H9 (cell line): ENCODE measurements around the gene DEPP1. TPM values are rescaled to one million over a fixed set of nuclear protein-coding genes. Genes with fewer than 3 reads are reported as not detected.

Experiments used
- DNase-seq: peaks from one replicate; pipeline ENCODE4 v3.0.0-alpha.2; 2017
- H2AFZ ChIP-seq: one replicate; pipeline ENCODE4 v1.6.1; 2013; ENCODE audit warnings: mild to moderate bottlenecking, low read length, control low read depth, moderate library complexity
- H2AK5ac ChIP-seq: 2 replicates; pipeline ENCODE4 v1.6.1; 2013; ENCODE audit warnings: low read length, control low read depth, mixed read lengths; ENCODE audit not compliant: insufficient read length
- H2BK120ac ChIP-seq: one replicate; pipeline ENCODE4 v1.6.1; 2013; ENCODE audit warnings: low read depth, mild to moderate bottlenecking, low read length, control low read depth, inconsistent platforms; ENCODE audit not compliant: poor library complexity, severe bottlenecking
- H2BK12ac ChIP-seq: 2 replicates; pipeline ENCODE4 v1.6.1; 2013; ENCODE audit warnings: low read length, control low read depth, mixed read lengths, low read depth; ENCODE audit not compliant: insufficient read length
- H2BK15ac ChIP-seq: 2 replicates; pipeline ENCODE4 v1.6.1; 2013; ENCODE audit warnings: low read depth, low read length, control low read depth
- H2BK20ac ChIP-seq: one replicate; pipeline ENCODE4 v1.6.1; 2013; ENCODE audit warnings: low read depth, mild to moderate bottlenecking, low read length, control low read depth, inconsistent platforms; ENCODE audit not compliant: poor library complexity, severe bottlenecking
- H2BK5ac ChIP-seq: 2 replicates; pipeline ENCODE4 v1.6.1; 2013; ENCODE audit warnings: low read length, control low read depth, mixed read lengths; ENCODE audit not compliant: insufficient read length
- H3K14ac ChIP-seq: 2 replicates; pipeline ENCODE4 v1.6.1; 2013; ENCODE audit warnings: low read length, control low read depth; ENCODE audit not compliant: insufficient read depth
- H3K18ac ChIP-seq: 2 replicates; pipeline ENCODE4 v1.6.1; 2013; ENCODE audit warnings: low read depth, mild to moderate bottlenecking, mixed read lengths, low read length, control low read depth; ENCODE audit not compliant: insufficient read length
- H3K23ac ChIP-seq: 2 replicates; pipeline ENCODE4 v1.6.1; 2013; ENCODE audit warnings: low read length, control low read depth, mixed read lengths, low read depth; ENCODE audit not compliant: insufficient read length
- H3K23me2 ChIP-seq: 2 replicates; pipeline ENCODE4 v1.6.1; 2013; ENCODE audit warnings: low read depth, mild to moderate bottlenecking, mixed read lengths, low read length, control low read depth; ENCODE audit not compliant: insufficient read length, poor library complexity, severe bottlenecking
- H3K27ac ChIP-seq: 2 replicates; pipeline ENCODE4 v1.5.1; 2013; ENCODE audit warnings: low read length, control low read depth, mixed read lengths, low read depth; ENCODE audit not compliant: insufficient read length
- H3K27me3 ChIP-seq: 2 replicates; pipeline ENCODE4 v1.6.1; 2013; ENCODE audit warnings: low read length, control low read depth, inconsistent platforms; ENCODE audit not compliant: insufficient read depth
- H3K4ac ChIP-seq: 2 replicates; pipeline ENCODE4 v1.6.1; 2013; ENCODE audit warnings: low read depth, mild to moderate bottlenecking, control low read depth, inconsistent platforms, low read length, moderate library complexity
- H3K4me1 ChIP-seq: 2 replicates; pipeline ENCODE4 v1.6.1; 2013; ENCODE audit warnings: low read length, control low read depth, inconsistent platforms; ENCODE audit not compliant: insufficient read depth
- H3K4me2 ChIP-seq: 2 replicates; pipeline ENCODE4 v1.6.1; 2013; ENCODE audit warnings: low read length, control low read depth, mixed read lengths; ENCODE audit not compliant: insufficient read length, insufficient read depth
- H3K56ac ChIP-seq: 2 replicates; pipeline ENCODE4 v1.6.1; 2013; ENCODE audit warnings: low read depth, mild to moderate bottlenecking, mixed read lengths, low read length, control low read depth; ENCODE audit not compliant: insufficient read length
- H3K79me1 ChIP-seq: 2 replicates; pipeline ENCODE4 v1.6.1; 2013; ENCODE audit warnings: low read depth, mild to moderate bottlenecking, moderate library complexity, low read length, control low read depth, inconsistent platforms; ENCODE audit not compliant: insufficient read depth, poor library complexity, severe bottlenecking
- H3K79me2 ChIP-seq: 2 replicates; pipeline ENCODE4 v1.6.1; 2013; ENCODE audit warnings: low read length, control low read depth, inconsistent platforms; ENCODE audit not compliant: insufficient read depth
- H3K9ac ChIP-seq: 2 replicates; pipeline ENCODE4 v1.6.1; 2013; ENCODE audit warnings: low read length, control low read depth, mixed read lengths; ENCODE audit not compliant: insufficient read length; ENCODE audit errors: extremely low read depth
- H3K9me3 ChIP-seq: one replicate; pipeline ENCODE4 v1.6.1; 2013; ENCODE audit warnings: low read depth, low read length, inconsistent platforms; ENCODE audit not compliant: control insufficient read depth
- H3T11ph ChIP-seq: one replicate; pipeline ENCODE4 v1.6.1; 2013; ENCODE audit warnings: mild to moderate bottlenecking, low read length, control low read depth, inconsistent platforms
- H4K20me1 ChIP-seq: one replicate; pipeline ENCODE4 v1.6.1; 2013; ENCODE audit not compliant: control insufficient read depth, insufficient read length, insufficient read depth
- H4K5ac ChIP-seq: 2 replicates; pipeline ENCODE4 v1.6.1; 2013; ENCODE audit warnings: low read depth, mild to moderate bottlenecking, mixed read lengths, low read length, control low read depth; ENCODE audit not compliant: insufficient read length
- H4K8ac ChIP-seq: replicated peaks from 2 replicates; pipeline ENCODE4 v1.6.1; 2013; ENCODE audit warnings: low read length, control low read depth, mixed read lengths, low read depth; ENCODE audit not compliant: insufficient read length
- H4K91ac ChIP-seq: 2 replicates; pipeline ENCODE4 v1.6.1; 2013; ENCODE audit warnings: low read depth, mild to moderate bottlenecking, moderate library complexity, mixed read lengths, low read length, control low read depth; ENCODE audit not compliant: insufficient read length
- H3K27ac Mint-ChIP-seq, 3 experiments: 2 replicates in 2 of 3; 3 replicates in 1 of 3; pipeline ENCODE4 v1.8.0; 2020 to 2021; ENCODE audit warnings: mixed read lengths in 3 of 3, mild to moderate bottlenecking in 1 of 3, moderate library complexity in 1 of 3
- H3K27me3 Mint-ChIP-seq: 2 replicates; pipeline ENCODE4 v1.8.0; 2021; ENCODE audit warnings: low read depth, mild to moderate bottlenecking, moderate library complexity, mixed read lengths
- H3K36me3 Mint-ChIP-seq, 3 experiments: 2 replicates in 2 of 3; 3 replicates in 1 of 3; pipeline ENCODE4 v1.8.0; 2020 to 2021; ENCODE audit warnings: low read depth in 3 of 3, mixed read lengths in 3 of 3; ENCODE audit not compliant: insufficient read depth in 1 of 3
- H3K4me1 Mint-ChIP-seq, 2 experiments: 2 replicates each; pipeline ENCODE4 v1.8.0; 2020; ENCODE audit warnings: mixed read lengths in 2 of 2
- H3K4me3 Mint-ChIP-seq, 2 experiments: 2 replicates in 1 of 2; 3 replicates in 1 of 2; pipeline ENCODE4 v1.8.0; 2020 to 2021; ENCODE audit warnings: mild to moderate bottlenecking in 2 of 2, mixed read lengths in 2 of 2, moderate library complexity in 1 of 2
- H3K9me3 Mint-ChIP-seq, 2 experiments: 2 replicates in 1 of 2; 3 replicates in 1 of 2; pipeline ENCODE4 v1.8.0; 2020; ENCODE audit warnings: mild to moderate bottlenecking in 2 of 2, mixed read lengths in 2 of 2, moderate library complexity in 1 of 2
- CTCF ChIP-seq: fragments of 200-600 bp; sonication (generic); conservative IDR thresholded peaks from 3 replicates; pipeline ENCODE4 v1.8.0; 2021; ENCODE audit warnings: antibody characterized with exemption, mild to moderate bottlenecking
- WGBS: extraction: QIAGEN DNeasy Blood & Tissue Kit; methylation state at CpG from one replicate; pipeline ENCODE4 v1.1.7; 2013; ENCODE audit warnings: missing lambda C conversion rate, low lambda C conversion rate, mixed read lengths; ENCODE audit not compliant: insufficient read length; ENCODE audit errors: extremely low coverage; 5-methylcytosine and 5-hydroxymethylcytosine counted together
- total RNA-seq: library from RNA; stranded (reverse); gene quantifications from 2 replicates; pipeline ENCODE4 v1.2.1, GENCODE V29; 2021

Gene DEPP1
- total RNA-seq, 1 experiment from 2014 or later = 2.4 TPM

DNA sequence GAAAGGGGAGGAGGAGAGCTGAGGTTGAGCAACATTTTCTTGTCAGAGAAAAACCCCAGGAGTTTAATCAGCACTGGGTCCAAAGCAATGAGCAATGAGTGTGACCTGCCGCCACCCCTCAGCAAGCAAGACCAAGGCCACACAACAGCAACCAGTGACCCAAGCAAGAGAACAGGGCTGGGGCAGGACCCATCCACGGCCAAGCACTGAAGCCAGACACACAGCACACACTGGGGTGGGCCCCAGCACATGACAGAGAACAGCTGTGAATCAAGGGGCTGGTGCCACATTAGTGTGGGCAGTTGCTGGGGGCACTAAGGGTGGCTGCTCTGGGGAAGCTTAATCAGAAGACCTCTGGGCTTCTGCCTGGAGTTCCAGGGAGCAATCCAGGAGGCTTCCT lies 51.3 kb downstream of the DEPP1 start:
- H4K91ac ChIP-seq = no peak overlapping the region
- H2AFZ ChIP-seq = no peak overlapping the region
- no peak overlapping the region for H2BK5ac ChIP-seq
- H3K79me2 ChIP-seq = no peaks in the 10 kb centered on the region
- no peak overlapping the region for H3K4me2 ChIP-seq
- H3K4me3 Mint-ChIP-seq = no peak overlapping the region
- no peak overlapping the region for H2AK5ac ChIP-seq
- H3K14ac ChIP-seq = no peak overlapping the region
- no peak overlapping the region for H2BK120ac ChIP-seq
- H2BK20ac ChIP-seq = no peak overlapping the region
- H3K9ac ChIP-seq = no peak overlapping the region
- DNase-seq = peak; percentile 13
- no peaks in the 10 kb centered on the region for H3K9me3 ChIP-seq
- no peaks in the 10 kb centered on the region for H3K4me1 ChIP-seq
- no peaks in the 10 kb centered on the region for H3K36me3 Mint-ChIP-seq
- no CpG with 5 or more reads among the region's 2 CpGs for WGBS
- no peak overlapping the region for H3K27ac Mint-ChIP-seq
- no peak overlapping the region for H4K5ac ChIP-seq
- H3K23ac ChIP-seq = no peak overlapping the region
- peaks cover 0 to 5% of the 10 kb centered on the region in 2 experiments; a peak in 2 of 4 replicates for H3K4me1 Mint-ChIP-seq
- no peaks in the 10 kb centered on the region for H4K20me1 ChIP-seq
- no peaks in the 10 kb centered on the region for H3K27me3 ChIP-seq
- no peaks in the 10 kb centered on the region for H3K23me2 ChIP-seq
- no peak overlapping the region for H2BK12ac ChIP-seq
- H3K27ac ChIP-seq = no peak overlapping the region
- H3K4ac ChIP-seq = no peak overlapping the region
- H3K9me3 Mint-ChIP-seq = no peaks in the 10 kb centered on the region; a peak in 2 of 5 replicates
- H3T11ph ChIP-seq = no peak overlapping the region
- no peak overlapping the region for H3K56ac ChIP-seq
- no peak for TF ChIP-seq CTCF
- H2BK15ac ChIP-seq = no peak overlapping the region
- no peak overlapping the region for H3K18ac ChIP-seq
- H4K8ac ChIP-seq = no peak overlapping the region
- no peaks in the 10 kb centered on the region for H3K79me1 ChIP-seq
- H3K27me3 Mint-ChIP-seq = peaks cover 20% of the 10 kb centered on the region
